Neuronal stem cell (in vitro differentiated cells): ENCODE results near the gene HMHB1.

Experiments used
- DNase-seq: peaks from one replicate; pipeline ENCODE4 v3.0.0-alpha.2; 2013; ENCODE audit warnings: low spot score
- H2AFZ ChIP-seq: one replicate; pipeline ENCODE4 v1.6.1; 2013; ENCODE audit warnings: mild to moderate bottlenecking, low read length, inconsistent platforms
- H2AK5ac ChIP-seq: 2 replicates; pipeline ENCODE4 v1.6.1; 2013; ENCODE audit warnings: low read depth, mild to moderate bottlenecking, inconsistent platforms, low read length, moderate library complexity, mixed read lengths
- H2BK120ac ChIP-seq: 2 replicates; pipeline ENCODE4 v1.6.1; 2013; ENCODE audit warnings: low read depth, mild to moderate bottlenecking, inconsistent platforms, low read length, moderate library complexity, mixed read lengths
- H2BK12ac ChIP-seq: one replicate; pipeline ENCODE4 v1.6.1; 2013; ENCODE audit warnings: low read length, inconsistent platforms
- H2BK15ac ChIP-seq: 2 replicates; pipeline ENCODE4 v1.6.1; 2013; ENCODE audit warnings: mild to moderate bottlenecking, low read length, inconsistent platforms, mixed read lengths
- H2BK5ac ChIP-seq: one replicate; pipeline ENCODE4 v1.6.1; 2013; ENCODE audit warnings: inconsistent platforms, mild to moderate bottlenecking, low read length, moderate library complexity
- H3K14ac ChIP-seq: one replicate; pipeline ENCODE4 v1.6.1; 2013; ENCODE audit warnings: low read length, inconsistent platforms
- H3K18ac ChIP-seq: 2 replicates; pipeline ENCODE4 v1.6.1; 2013; ENCODE audit warnings: low read length, inconsistent platforms
- H3K23ac ChIP-seq: 2 replicates; pipeline ENCODE4 v1.6.1; 2013; ENCODE audit warnings: low read depth, mild to moderate bottlenecking, mixed read lengths, low read length, inconsistent platforms; ENCODE audit not compliant: poor library complexity
- H3K27ac ChIP-seq: replicated peaks from 3 replicates; pipeline ENCODE4 v1.5.1; 2013; ENCODE audit warnings: low read length, inconsistent platforms
- H3K27me3 ChIP-seq, 3 experiments: 2 replicates each; pipeline ENCODE4 v1.6.1; 2013; ENCODE audit warnings: low read length in 3 of 3, mild to moderate bottlenecking in 2 of 3, inconsistent platforms in 1 of 3, low read depth in 1 of 3, mixed read lengths in 1 of 3, moderate library complexity in 1 of 3; ENCODE audit not compliant: control insufficient read depth in 3 of 3, insufficient read depth in 3 of 3
- H3K36me3 ChIP-seq, 2 donors: replicated peaks in 1 of 2; 2 replicates each; pipeline ENCODE4 v1.6.1; 2013; ENCODE audit warnings: low read length in 2 of 2; ENCODE audit not compliant: control insufficient read depth in 2 of 2, insufficient read depth in 2 of 2
- H3K4ac ChIP-seq: 2 replicates; pipeline ENCODE4 v1.6.1; 2013; ENCODE audit warnings: inconsistent platforms, mild to moderate bottlenecking, low read length, moderate library complexity
- H3K4me1 ChIP-seq, 2 donors: 1 replicate in 1 of 2; 2 replicates in 1 of 2; pipeline ENCODE4 v1.6.1; 2013; ENCODE audit warnings: low read length in 2 of 2, low read depth in 1 of 2; ENCODE audit not compliant: control insufficient read depth in 2 of 2, insufficient read depth in 1 of 2
- H3K4me2 ChIP-seq: one replicate; pipeline ENCODE4 v1.6.1; 2013; ENCODE audit warnings: mild to moderate bottlenecking, low read length, inconsistent platforms; ENCODE audit not compliant: insufficient read depth, poor library complexity, severe bottlenecking
- H3K4me3 ChIP-seq, 2 donors: 2 replicates each; pipeline ENCODE4 v1.5.1; 2013; ENCODE audit warnings: low read length in 2 of 2, mild to moderate bottlenecking in 2 of 2, inconsistent platforms in 1 of 2, moderate library complexity in 1 of 2
- H3K79me1 ChIP-seq: one replicate; pipeline ENCODE4 v1.6.1; 2013; ENCODE audit warnings: low read depth, mild to moderate bottlenecking, inconsistent platforms, low read length, moderate library complexity
- H3K9ac ChIP-seq: one replicate; pipeline ENCODE4 v1.6.1; 2013; ENCODE audit warnings: mild to moderate bottlenecking, low read depth, low read length, inconsistent platforms; ENCODE audit not compliant: poor library complexity
- H3K9me3 ChIP-seq, 2 donors: replicated peaks in 1 of 2; 2 replicates each; pipeline versions ENCODE3 to v1.6.1; 2013; ENCODE audit warnings: low read length in 2 of 2, mild to moderate bottlenecking in 2 of 2, inconsistent platforms in 1 of 2, low read depth in 1 of 2, mixed read lengths in 1 of 2, moderate library complexity in 1 of 2; ENCODE audit not compliant: control insufficient read depth in 2 of 2, insufficient read depth in 1 of 2
- H4K8ac ChIP-seq: one replicate; pipeline ENCODE4 v1.6.1; 2013; ENCODE audit warnings: low read depth, mild to moderate bottlenecking, inconsistent platforms, low read length, moderate library complexity
- H4K91ac ChIP-seq: one replicate; pipeline ENCODE4 v1.6.1; 2013; ENCODE audit warnings: low read length, low read depth, mild to moderate bottlenecking, inconsistent platforms; ENCODE audit not compliant: poor library complexity
- WGBS, 2 donors: extraction: QIAGEN DNeasy Blood & Tissue Kit; methylation state at CpG; one replicate each; pipeline ENCODE4 v1.1.7; 2013; ENCODE audit warnings: missing lambda C conversion rate in 2 of 2, mixed read lengths in 1 of 2; ENCODE audit not compliant: insufficient read length in 2 of 2, insufficient replicate concordance in 1 of 2; ENCODE audit errors: extremely low coverage in 2 of 2; 5-methylcytosine and 5-hydroxymethylcytosine counted together

Gene HMHB1

DNA sequence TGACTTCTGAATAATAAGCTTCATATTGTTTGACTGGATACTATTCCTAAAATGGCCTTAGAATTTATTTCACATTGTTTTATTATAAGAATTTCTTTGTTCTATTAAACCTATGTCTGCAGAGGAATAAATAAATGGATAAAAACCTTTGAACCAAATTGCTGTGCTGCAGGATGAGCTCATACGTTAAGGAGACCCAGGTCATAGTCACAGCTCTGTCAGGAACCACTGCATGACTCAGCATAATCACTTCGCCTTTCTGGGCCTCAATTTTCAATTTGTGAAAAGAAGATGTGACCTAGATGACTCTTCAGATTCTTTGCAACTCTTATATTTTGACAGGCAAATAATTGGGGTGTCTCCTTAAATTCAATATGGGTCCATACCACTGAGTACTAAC is 36.7 kb upstream of the HMHB1 start:
- no CpG with 5 or more reads among the region's 2 CpGs for WGBS, 2 donors
- H4K8ac ChIP-seq, result no peak overlapping the region
- DNase-seq, result no peak

DNA sequence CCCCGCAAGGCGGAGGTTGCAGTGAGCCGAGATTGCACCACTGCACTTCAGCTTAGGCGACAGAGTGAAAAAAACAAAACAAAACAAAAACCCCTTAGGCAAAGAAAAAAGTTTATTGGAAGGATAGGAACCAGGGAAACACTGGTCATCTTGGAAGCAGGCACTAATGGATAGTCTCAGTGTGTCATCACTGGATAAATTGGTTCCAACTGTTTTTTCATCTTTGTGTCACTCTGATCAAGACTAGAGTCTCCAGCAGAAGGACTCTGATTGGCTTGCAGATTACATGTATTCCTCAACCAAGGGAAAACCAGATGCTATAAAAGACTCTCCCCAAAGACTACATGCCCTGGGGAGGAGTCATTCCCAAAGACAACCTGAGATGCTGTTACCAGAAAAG is 35.0 kb upstream of the HMHB1 start:
- no peak overlapping the region for H2AK5ac ChIP-seq
- no peak overlapping the region for H3K4me2 ChIP-seq
- H3K4me1 ChIP-seq, result peaks cover 3% of the 10 kb centered on the region in 2 donors
- H2AFZ ChIP-seq, result no peak overlapping the region
- no peak overlapping the region for H4K8ac ChIP-seq
- no peak overlapping the region for H3K9ac ChIP-seq
- H2BK120ac ChIP-seq, result no peak overlapping the region
- H3K23ac ChIP-seq, result no peak overlapping the region
- H3K14ac ChIP-seq, result no peak overlapping the region
- H3K4ac ChIP-seq, result no peak overlapping the region
- DNase-seq, result no peak
- no peaks in the 10 kb centered on the region for H3K9me3 ChIP-seq
- no peak overlapping the region for H2BK15ac ChIP-seq
- no peak overlapping the region for H4K91ac ChIP-seq
- no peak overlapping the region for H2BK12ac ChIP-seq
- no peaks in the 10 kb centered on the region for H3K27me3 ChIP-seq
- no peaks in the 10 kb centered on the region for H3K79me1 ChIP-seq
- H3K4me3 ChIP-seq, result no peak overlapping the region
- WGBS, 2 donors, result no CpG with 5 or more reads among the region's 4 CpGs
- H3K18ac ChIP-seq, result no peak overlapping the region
- H2BK5ac ChIP-seq, result no peak overlapping the region
- H3K36me3 ChIP-seq, result no peaks in the 10 kb centered on the region
- H3K27ac ChIP-seq, result no peak overlapping the region

More for the DNA sequence above, 36.7 kb upstream of the HMHB1 start:
- Histone ChIP-seq H3K27ac (no peak overlapping the region), H3K27me3 (no peaks in the 10 kb centered on the region), H3K36me3 (no peaks in the 10 kb centered on the region), H2BK5ac (no peak overlapping the region), H2BK120ac (no peak overlapping the region), H2AK5ac (no peak overlapping the region), H3K23ac (no peak overlapping the region), H3K18ac (no peak overlapping the region), H3K9me3 (no peaks in the 10 kb centered on the region), H4K91ac (no peak overlapping the region), H3K9ac (no peak overlapping the region), H2BK15ac (no peak overlapping the region), H2AFZ (no peak overlapping the region), H3K79me1 (no peaks in the 10 kb centered on the region), H3K4me2 (no peak overlapping the region), H3K4me3 (no peak overlapping the region), H3K14ac (no peak overlapping the region), H3K4ac (no peak overlapping the region), H3K4me1 (peaks cover 0 to 2% of the 10 kb centered on the region in 2 donors), H2BK12ac (no peak overlapping the region)

DNA sequence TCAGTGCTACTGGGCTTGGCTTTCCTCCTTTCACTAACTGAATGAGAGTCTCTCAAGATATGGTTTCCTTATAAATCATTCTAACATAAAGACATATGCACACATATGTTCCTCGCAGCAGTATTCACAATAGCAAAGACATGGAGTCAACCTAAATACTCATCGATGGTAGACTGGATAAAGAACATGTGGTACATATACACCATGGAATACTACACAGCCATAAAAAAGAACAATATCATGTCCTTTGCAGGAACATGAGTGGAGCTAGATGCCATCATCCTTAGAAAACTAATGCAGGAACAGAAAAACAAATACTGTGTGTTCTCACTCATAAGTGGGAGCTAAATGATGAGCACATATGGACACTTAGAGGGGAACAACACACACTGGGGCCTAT is 32.5 kb upstream of the HMHB1 start:
- DNase-seq, result no peak
- H4K91ac ChIP-seq, result no peak overlapping the region
- no peak overlapping the region for H3K14ac ChIP-seq
- no peak overlapping the region for H3K9ac ChIP-seq
- H2BK120ac ChIP-seq, result no peak overlapping the region
- no peaks in the 10 kb centered on the region for H3K9me3 ChIP-seq
- no peak overlapping the region for H2BK12ac ChIP-seq
- H3K23ac ChIP-seq, result no peak overlapping the region
- no peak overlapping the region for H2BK5ac ChIP-seq
- H3K27me3 ChIP-seq, result no peaks in the 10 kb centered on the region
- no peak overlapping the region for H4K8ac ChIP-seq
- H3K4me3 ChIP-seq, result no peak overlapping the region
- no peak overlapping the region for H2AFZ ChIP-seq
- H3K4me2 ChIP-seq, result no peak overlapping the region
- H3K4ac ChIP-seq, result no peak overlapping the region
- no CpG with 5 or more reads among the region's 2 CpGs for WGBS, 2 donors
- H3K27ac ChIP-seq, result no peak overlapping the region
- no peak overlapping the region for H2BK15ac ChIP-seq
- no peaks in the 10 kb centered on the region for H3K36me3 ChIP-seq
- H3K79me1 ChIP-seq, result no peaks in the 10 kb centered on the region
- peaks cover 9 to 16% of the 10 kb centered on the region in 2 donors for H3K4me1 ChIP-seq
- H3K18ac ChIP-seq, result no peak overlapping the region
- H2AK5ac ChIP-seq, result no peak overlapping the region

DNA sequence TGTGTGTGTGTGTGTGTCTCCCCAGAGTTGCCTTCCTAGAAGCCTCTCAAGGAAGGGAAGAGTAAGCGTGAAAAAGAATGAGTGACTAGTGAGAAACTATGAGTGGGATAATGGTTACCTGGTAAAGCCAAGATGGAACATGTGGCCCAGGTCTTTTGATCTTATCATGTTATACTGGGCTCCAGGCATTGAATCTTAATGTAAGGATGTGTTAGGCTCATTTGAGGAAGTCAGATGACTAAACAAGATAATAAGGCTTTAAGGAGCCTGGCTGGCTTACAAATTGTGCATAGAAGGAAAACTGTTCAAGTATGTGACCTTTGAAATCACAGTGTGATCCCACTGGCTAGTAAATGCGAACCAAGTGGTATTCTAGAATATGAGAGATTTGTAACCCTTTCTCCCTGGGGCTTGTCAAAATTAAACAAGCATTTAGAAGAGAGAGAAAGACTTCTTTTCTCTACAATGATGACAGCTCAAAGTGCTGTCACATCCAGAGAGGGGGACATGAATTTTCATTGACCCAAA is 29.9 kb upstream of the HMHB1 start:
- peaks cover 9 to 16% of the 10 kb centered on the region in 2 donors for H3K4me1 ChIP-seq
- no peak overlapping the region for H4K8ac ChIP-seq
- H2BK5ac ChIP-seq, result no peak overlapping the region
- H3K27ac ChIP-seq, result peak overlapping the region; percentile 61
- no peaks in the 10 kb centered on the region for H3K9me3 ChIP-seq
- peak overlapping the region; percentile 43 for H3K4ac ChIP-seq
- H3K36me3 ChIP-seq, result no peaks in the 10 kb centered on the region
- no peak overlapping the region for H4K91ac ChIP-seq
- H3K4me3 ChIP-seq, result no peak overlapping the region
- no peak overlapping the region for H3K23ac ChIP-seq
- no CpG with 5 or more reads among the region's 2 CpGs for whole genome bisulfite sequencing, 2 donors
- no peak overlapping the region for H3K4me2 ChIP-seq
- H3K9ac ChIP-seq, result no peak overlapping the region
- DNase-seq, result no peak
- H3K79me1 ChIP-seq, result no peaks in the 10 kb centered on the region
- H2AK5ac ChIP-seq, result no peak overlapping the region
- no peak overlapping the region for H2AFZ ChIP-seq
- H3K14ac ChIP-seq, result no peak overlapping the region
- H2BK120ac ChIP-seq, result no peak overlapping the region
- H3K18ac ChIP-seq, result no peak overlapping the region
- H2BK12ac ChIP-seq, result peak overlapping the region; percentile 65
- no peak overlapping the region for H2BK15ac ChIP-seq
- no peaks in the 10 kb centered on the region for H3K27me3 ChIP-seq
